ENCODE data around the gene PGGT1B. TPM values are rescaled to one million over a fixed set of nuclear protein-coding genes. Genes with fewer than 3 reads are reported as not detected.

PGGT1B gene
- total and polyA plus RNA-seq, 9 of the 15 experiments (the other 6 are each of a cell fraction or from before 2014, with no cell fraction given): 5.3 to 33.7 (median 19.8) TPM

DNA sequence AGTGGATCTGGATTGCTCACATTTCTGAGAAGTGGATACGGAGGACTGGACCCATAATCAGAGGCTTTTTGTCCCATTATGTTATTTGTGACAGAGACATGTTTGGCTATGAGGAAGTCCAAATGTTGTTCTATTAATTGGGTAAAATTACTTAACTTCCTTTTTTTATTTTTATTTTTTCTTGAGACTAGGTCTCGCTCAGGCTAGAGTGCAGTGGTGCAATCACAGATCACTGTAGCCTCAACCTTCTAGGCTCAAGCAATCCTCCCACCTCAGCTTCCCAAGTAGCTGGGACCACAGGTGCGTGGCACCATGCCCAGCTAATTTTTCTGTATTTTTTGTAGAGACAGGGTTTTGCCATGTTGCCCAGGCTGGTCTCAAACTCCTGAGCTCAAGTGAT lies 11.9 kb upstream of the PGGT1B start (continued):
- TF ChIP-seq, protein P1, sequence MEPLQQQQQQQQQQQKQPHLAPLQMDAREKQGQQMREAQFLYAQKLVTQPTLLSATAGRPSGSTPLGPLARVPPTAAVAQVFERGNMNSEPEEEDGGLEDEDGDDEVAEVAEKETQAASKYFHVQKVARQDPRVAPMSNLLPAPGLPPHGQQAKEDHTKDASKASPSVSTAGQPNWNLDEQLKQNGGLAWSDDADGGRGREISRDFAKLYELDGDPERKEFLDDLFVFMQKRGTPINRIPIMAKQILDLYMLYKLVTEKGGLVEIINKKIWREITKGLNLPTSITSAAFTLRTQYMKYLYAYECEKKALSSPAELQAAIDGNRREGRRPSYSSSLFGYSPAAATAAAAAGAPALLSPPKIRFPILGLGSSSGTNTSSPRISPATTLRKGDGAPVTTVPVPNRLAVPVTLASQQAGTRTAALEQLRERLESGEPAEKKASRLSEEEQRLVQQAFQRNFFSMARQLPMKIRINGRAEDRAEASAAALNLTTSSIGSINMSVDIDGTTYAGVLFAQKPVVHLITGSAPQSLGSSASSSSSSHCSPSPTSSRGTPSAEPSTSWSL (CRISPR knock-in tag; IDR thresholded peaks at IDR 0.05; ENCODE audit: borderline replicate concordance): no peak
- TF ChIP-seq RAD21 (CRISPR knock-in tag; conservative IDR thresholded peaks at IDR 0.05 in 1 of 2, IDR thresholded peaks at IDR 0.05 in 1 of 2) (no peak), PTRF (tag; IDR thresholded peaks at IDR 0.05) (no peak), TOE1 (IDR thresholded peaks at IDR 0.05; ENCODE audit: borderline replicate concordance) (no peak), TOE1 (CRISPR knock-in tag; IDR thresholded peaks at IDR 0.05; ENCODE audit: borderline replicate concordance, low read depth) (no peak), POLR2A (conservative IDR thresholded peaks at IDR 0.05) (no peak)
- TF ChIP-seq, protein P2, sequence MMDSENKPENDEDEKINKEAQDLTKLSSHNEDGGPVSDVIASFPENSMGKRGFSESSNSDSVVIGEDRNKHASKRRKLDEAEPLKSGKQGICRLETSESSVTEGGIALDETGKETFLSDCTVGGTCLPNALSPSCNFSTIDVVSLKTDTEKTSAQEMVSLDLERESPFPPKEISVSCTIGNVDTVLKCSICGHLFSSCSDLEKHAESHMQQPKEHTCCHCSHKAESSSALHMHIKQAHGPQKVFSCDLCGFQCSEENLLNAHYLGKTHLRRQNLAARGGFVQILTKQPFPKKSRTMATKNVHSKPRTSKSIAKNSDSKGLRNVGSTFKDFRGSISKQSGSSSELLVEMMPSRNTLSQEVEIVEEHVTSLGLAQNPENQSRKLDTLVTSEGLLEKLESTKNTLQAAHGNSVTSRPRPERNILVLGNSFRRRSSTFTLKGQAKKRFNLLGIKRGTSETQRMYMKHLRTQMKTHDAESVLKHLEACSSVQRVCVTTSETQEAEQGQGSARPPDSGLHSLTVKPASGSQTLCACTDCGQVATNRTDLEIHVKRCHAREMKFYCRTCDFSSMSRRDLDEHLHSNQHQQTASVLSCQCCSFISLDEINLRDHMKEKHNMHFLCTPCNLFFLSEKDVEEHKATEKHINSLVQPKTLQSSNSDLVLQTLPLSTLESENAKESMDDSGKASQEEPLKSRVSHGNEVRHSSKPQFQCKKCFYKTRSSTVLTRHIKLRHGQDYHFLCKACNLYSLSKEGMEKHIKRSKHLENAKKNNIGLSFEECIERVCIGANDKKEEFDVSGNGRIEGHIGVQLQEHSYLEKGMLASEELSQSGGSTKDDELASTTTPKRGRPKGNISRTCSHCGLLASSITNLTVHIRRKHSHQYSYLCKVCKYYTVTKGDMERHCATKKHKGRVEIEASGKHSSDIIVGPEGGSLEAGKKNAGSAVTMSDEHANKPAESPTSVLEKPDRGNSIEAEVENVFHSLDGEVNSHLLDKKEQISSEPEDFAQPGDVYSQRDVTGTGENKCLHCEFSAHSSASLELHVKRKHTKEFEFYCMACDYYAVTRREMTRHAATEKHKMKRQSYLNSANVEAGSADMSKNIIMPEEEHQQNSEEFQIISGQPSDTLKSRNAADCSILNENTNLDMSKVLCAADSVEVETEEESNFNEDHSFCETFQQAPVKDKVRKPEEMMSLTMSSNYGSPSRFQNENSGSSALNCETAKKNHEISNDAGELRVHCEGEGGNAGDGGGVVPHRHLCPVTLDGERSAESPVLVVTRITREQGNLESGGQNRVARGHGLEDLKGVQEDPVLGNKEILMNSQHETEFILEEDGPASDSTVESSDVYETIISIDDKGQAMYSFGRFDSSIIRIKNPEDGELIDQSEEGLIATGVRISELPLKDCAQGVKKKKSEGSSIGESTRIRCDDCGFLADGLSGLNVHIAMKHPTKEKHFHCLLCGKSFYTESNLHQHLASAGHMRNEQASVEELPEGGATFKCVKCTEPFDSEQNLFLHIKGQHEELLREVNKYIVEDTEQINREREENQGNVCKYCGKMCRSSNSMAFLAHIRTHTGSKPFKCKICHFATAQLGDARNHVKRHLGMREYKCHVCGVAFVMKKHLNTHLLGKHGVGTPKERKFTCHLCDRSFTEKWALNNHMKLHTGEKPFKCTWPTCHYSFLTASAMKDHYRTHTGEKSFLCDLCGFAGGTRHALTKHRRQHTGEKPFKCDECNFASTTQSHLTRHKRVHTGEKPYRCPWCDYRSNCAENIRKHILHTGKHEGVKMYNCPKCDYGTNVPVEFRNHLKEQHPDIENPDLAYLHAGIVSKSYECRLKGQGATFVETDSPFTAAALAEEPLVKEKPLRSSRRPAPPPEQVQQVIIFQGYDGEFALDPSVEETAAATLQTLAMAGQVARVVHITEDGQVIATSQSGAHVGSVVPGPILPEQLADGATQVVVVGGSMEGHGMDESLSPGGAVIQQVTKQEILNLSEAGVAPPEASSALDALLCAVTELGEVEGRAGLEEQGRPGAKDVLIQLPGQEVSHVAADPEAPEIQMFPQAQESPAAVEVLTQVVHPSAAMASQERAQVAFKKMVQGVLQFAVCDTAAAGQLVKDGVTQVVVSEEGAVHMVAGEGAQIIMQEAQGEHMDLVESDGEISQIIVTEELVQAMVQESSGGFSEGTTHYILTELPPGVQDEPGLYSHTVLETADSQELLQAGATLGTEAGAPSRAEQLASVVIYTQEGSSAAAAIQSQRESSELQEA (IDR thresholded peaks at IDR 0.05; ENCODE audit: low read depth): no peak
- TF ChIP-seq, protein P3, sequence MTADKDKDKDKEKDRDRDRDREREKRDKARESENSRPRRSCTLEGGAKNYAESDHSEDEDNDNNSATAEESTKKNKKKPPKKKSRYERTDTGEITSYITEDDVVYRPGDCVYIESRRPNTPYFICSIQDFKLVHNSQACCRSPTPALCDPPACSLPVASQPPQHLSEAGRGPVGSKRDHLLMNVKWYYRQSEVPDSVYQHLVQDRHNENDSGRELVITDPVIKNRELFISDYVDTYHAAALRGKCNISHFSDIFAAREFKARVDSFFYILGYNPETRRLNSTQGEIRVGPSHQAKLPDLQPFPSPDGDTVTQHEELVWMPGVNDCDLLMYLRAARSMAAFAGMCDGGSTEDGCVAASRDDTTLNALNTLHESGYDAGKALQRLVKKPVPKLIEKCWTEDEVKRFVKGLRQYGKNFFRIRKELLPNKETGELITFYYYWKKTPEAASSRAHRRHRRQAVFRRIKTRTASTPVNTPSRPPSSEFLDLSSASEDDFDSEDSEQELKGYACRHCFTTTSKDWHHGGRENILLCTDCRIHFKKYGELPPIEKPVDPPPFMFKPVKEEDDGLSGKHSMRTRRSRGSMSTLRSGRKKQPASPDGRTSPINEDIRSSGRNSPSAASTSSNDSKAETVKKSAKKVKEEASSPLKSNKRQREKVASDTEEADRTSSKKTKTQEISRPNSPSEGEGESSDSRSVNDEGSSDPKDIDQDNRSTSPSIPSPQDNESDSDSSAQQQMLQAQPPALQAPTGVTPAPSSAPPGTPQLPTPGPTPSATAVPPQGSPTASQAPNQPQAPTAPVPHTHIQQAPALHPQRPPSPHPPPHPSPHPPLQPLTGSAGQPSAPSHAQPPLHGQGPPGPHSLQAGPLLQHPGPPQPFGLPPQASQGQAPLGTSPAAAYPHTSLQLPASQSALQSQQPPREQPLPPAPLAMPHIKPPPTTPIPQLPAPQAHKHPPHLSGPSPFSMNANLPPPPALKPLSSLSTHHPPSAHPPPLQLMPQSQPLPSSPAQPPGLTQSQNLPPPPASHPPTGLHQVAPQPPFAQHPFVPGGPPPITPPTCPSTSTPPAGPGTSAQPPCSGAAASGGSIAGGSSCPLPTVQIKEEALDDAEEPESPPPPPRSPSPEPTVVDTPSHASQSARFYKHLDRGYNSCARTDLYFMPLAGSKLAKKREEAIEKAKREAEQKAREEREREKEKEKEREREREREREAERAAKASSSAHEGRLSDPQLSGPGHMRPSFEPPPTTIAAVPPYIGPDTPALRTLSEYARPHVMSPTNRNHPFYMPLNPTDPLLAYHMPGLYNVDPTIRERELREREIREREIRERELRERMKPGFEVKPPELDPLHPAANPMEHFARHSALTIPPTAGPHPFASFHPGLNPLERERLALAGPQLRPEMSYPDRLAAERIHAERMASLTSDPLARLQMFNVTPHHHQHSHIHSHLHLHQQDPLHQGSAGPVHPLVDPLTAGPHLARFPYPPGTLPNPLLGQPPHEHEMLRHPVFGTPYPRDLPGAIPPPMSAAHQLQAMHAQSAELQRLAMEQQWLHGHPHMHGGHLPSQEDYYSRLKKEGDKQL (CRISPR knock-in tag; IDR thresholded peaks at IDR 0.05; ENCODE audit: borderline replicate concordance): no peak
